NK-92 (cell line): Measurements from ENCODE around the gene NKAIN2.
"Not testable (repeated sequence)": the region's sequence is repeated elsewhere in the genome, so short reads cannot be mapped to it uniquely, and the experiment has no call there.

ENCODE experiments used
- DNase-seq: peaks from one replicate; lab custom pipeline; 2025; ENCODE audit not compliant: unreplicated experiment; lab: John Stamatoyannopoulos, UW

Gene NKAIN2

GRCh38 chr6:124073820-124074587 is 270.3 kb downstream of the NKAIN2 start:
- DNase-seq, result no peak

- no peak for DNase-seq
Measured at GRCh38 chr6:124074606-124075005, 270.9 kb downstream of the NKAIN2 start.

- no peak for DNase-seq
Measured at GRCh38 chr6:124076336-124077048, 272.8 kb downstream of the NKAIN2 start.

DNA sequence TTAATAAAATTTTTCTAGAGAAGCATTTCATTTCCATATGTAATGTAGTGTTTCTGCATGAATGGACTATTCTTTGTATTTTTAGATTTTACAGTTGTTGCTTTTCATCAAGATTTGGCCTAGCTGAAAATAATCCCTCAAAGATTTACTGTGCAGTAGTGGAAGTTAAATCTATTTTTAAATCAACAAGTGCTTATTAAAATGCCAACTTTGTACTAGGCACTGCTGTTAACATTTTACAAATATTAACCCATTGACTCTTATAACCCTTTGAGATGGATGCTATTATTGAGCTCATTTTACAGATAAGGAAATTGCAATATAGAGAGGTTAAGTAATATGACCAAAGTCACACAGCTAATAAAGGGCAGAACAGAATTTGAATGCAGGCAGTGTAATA is 274.5 kb downstream of the NKAIN2 start:
- DNase-seq, result no peak

GRCh38 chr6:124080483-124080882 is 276.8 kb downstream of the NKAIN2 start:
- no peak for DNase-seq

DNA sequence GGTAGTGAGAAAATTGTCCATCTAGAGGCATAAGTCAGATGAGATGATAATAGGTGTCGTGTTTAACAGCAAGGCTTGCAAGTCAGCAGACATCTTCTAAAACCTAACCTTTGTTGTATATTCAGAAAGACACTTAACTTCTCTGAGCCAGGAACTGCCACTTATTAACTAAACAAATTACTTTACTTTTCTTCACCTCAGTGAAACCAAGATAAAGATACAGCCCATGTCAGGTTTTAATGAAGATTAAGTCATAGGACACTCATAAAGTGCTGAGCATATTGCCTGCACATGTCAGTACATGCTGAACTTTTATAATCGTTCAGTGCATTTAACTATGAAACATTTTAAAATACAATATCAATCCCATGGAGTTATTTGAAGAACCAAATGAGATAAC is 286.8 kb downstream of the NKAIN2 start:
- DNase-seq, result no peak

DNA sequence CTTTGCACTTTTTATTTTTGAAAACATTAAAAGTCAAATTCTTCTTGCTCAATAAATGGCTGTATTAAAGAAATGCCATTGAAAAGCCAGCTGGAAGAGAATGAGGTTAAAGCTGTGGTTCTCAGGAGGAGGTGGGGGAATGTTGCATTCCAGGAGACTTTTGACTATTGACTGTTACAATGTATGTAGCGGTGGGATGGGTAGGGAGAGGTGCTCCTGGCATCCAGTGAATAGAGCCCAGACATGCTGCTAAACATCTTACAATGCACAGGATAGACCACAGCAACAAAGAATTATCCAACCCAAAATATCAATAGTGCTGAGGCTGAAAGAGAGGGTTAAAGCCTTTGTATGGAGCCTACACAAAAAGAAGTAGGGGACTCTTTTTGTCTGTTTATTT is 295.9 kb downstream of the NKAIN2 start:
- DNase-seq, result no peak

DNA sequence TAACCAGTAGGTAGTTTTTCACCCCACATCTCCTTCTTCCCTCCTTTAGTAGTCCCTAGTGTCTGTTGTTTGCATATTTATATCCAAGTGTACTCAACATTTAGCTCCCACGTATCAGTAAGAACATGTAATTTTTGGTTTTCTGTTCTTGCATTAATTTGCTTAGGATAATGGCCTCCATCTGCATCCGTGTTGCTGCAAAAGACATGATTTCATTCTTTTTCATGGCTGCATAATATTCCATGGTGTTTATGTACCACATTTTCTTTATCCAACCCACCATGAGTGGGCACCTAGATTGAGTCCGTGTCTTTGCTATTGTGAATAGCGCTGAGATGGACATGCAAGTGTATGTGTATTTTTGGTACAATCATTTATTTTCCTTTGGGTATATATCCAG is 306.8 kb downstream of the NKAIN2 start:
- no peak for DNase-seq

DNA sequence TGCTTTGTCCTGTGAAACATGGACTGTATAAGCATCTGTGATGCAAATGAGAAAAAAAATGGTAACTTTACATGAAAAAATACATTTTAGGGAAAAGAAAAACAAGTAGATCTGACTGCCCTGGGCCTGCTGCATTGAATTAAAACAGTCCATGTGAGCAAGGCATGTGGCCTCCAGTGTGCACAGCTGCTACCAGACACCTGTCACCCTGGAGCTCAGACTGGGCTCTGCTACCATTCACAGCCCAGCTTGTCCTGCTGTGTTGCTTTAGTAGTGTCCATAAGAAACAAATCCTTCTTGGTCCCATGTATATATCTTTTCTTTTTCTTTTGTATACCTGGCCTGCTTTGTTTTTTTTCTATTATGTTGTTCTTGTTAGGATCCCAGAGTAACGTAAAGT is 315.9 kb downstream of the NKAIN2 start:
- DNase-seq, result no peak

GRCh38 chr6:124123617-124124209 is 320.0 kb downstream of the NKAIN2 start:
- DNase-seq, result no peak

- DNase-seq, result no peak
Measured at GRCh38 chr6:124131259-124131658, 327.6 kb downstream of the NKAIN2 start.

- DNase-seq, result no peak
Measured at GRCh38 chr6:124131779-124132178, 328.1 kb downstream of the NKAIN2 start.

DNA sequence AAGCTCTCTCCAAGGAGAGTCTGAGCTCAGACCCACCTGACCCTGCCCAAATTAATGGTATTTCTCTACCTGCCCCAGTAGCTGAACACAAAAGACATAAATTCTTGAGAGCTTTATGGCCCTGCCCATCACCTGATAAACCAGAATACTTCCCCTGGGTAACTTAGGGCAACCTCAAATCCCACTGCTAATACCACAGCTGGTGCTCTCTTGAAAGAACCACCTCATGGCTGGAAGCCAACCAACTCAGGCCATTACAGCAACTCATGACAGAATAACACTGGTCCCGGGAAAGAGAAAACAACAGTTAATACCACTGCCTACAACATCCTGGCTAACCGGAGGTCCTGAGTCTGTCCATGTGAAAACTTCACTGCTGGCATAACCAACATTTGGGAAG is 328.6 kb downstream of the NKAIN2 start:
- DNase-seq, result no peak

DNA sequence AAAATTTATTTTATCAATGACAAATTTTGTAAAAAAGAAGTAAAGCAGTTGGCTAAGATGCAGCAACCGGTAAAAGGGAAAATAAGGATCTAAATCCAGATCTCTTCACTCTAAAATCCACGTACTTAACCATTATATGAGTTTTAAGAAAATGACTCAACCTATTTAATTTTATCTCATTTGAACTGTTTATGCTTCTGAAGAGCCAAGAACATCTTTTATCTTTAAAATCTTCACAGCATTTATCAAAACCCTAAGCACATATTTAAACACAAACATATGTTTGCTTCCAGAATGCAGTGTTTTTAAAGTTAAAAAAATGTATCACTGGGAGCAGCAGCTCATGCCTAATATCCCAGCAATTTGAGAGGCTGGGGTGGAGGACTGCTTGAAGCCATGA is 339.2 kb downstream of the NKAIN2 start:
- no peak for DNase-seq

DNA sequence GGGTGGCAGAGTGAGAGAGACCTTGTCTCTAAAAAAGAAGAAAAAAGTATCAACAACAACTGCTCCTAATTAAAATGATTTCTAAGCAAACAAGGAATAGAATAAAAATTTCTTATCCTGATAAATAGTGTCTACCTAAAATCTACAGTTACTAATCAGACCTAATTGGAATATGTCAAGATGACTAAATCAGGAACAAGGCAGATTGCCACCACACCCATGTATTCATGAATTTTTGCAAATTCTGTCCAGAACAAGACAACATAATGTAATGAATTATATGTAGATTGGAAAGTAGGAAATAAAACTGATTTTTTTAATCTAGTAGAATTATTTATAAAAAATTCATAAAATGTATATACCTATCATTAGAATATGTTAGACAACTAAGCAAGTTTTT is 339.8 kb downstream of the NKAIN2 start:
- DNase-seq, result no peak

- DNase-seq, result no peak
Measured at GRCh38 chr6:124147621-124148020, 344.0 kb downstream of the NKAIN2 start.

DNA sequence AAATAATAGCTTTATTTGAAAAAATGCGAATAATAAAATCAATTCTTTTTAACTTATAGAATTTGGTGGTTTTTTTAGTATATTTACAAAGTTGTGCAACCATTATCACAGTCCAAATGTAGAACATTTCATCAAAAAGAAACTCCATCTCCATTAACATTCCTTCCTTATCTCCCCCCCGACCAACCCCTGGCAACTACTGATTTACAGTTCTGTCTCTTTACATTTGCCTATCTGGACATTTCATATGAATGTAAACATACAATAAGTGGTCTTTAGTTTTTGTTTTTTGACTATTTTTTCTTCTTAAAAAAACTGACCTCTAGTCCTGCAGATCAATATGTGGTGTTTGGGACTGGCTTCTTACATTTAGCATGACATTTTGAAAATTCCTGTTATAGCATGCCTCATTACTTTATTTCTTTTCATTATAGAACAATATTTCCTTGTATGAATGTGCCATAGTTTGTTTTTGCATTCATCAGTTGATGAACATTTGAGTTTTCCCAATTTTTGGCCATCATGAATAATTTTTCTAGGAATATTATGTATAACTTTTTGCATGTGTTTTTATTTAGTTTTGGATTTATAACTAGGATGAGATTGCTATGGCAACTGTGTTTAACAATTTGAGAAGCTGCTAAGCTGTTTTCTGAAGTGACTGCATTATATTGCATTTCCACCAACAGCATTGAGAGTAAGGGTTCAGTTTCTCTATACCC is 344.7 kb downstream of the NKAIN2 start:
- DNase-seq, result no peak

- no peak for DNase-seq
Measured at GRCh38 chr6:124149646-124150045, 346.0 kb downstream of the NKAIN2 start.

- DNase-seq, result no peak
Measured at GRCh38 chr6:124158024-124158423, 354.4 kb downstream of the NKAIN2 start.

DNA sequence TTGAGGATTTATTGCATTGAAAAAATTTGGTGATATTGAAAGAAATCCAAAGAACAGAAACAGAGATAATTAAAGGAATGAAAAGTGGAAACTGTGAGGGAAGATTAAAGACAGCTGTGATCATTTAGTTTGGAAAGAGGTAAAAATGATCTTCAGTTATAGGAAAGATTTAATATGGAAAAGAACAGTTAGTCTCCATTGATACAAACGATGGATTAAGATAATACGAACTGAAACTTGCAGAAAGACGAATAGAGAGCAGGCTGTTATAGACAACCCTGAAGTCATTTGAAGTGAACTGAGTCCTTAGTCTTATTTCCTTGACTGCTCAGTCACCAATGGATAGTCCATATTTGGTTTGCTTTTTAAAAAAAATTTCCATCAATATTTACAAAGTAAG is 360.0 kb downstream of the NKAIN2 start:
- no peak for DNase-seq

GRCh38 chr6:124164343-124164742 is 360.7 kb downstream of the NKAIN2 start:
- no peak for DNase-seq

- DNase-seq, result not testable (repeated sequence)
Measured at GRCh38 chr6:124167249-124167648, 363.6 kb downstream of the NKAIN2 start.
